Hepatocyte (in vitro differentiated cells): ENCODE data around the gene GDPD2.

Experiments used
- EZH2 ChIP-seq: fragments of 200-600 bp; sonication (generic); IDR thresholded peaks from 2 replicates; pipeline ENCODE4 v1.6.1; 2016; ENCODE audit warnings: antibody characterized with exemption, mild to moderate bottlenecking, borderline replicate concordance
- EZH2phosphoT487 ChIP-seq: fragments of 200-600 bp; sonication (generic); IDR thresholded peaks from one replicate; pipeline ENCODE4 v1.6.1; 2018; ENCODE audit warnings: antibody characterized with exemption, mild to moderate bottlenecking, low read depth, moderate library complexity; ENCODE audit not compliant: unreplicated experiment, severe bottlenecking

DNA sequence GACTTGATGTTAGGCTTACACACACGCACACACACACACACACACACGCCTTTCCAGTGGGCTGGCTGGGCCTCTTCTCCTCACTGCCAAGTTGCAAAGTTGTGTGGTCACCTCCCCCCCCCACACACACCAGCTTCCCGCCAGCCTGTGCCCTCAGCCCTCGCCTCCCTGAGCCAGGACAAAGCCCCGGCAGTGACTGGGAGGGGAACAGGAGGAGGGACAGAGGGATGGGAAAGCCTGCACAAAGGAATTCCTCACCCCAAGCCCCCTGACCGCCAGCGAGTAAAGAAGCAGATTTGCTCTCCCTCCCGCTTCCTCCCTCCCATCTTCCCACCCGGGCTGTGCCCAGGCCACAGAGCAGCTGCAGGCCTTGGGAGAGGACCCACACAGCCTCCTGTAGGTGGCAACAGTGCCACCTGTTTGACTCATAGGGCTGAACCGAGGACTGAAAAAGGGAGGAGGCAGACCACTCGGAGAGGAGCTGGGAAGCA is at the start of gene GDPD2:
- TF ChIP-seq EZH2 (no peak), EZH2phosphoT487 (no peak)
